ENCODE data around the gene ZNF319. TPM values are rescaled to one million over a fixed set of nuclear protein-coding genes. Genes with fewer than 3 reads are reported as not detected.

The ZNF319 gene
- total RNA-seq, 2 experiments from 2014 or later: 4.7 to 12.7 TPM

- TF ChIP-seq EZH2phosphoT487 (IDR thresholded peaks at IDR 0.05; ENCODE audit: borderline replicate concordance, low read depth, low read length): no peak
- TF ChIP-seq, protein P1, sequence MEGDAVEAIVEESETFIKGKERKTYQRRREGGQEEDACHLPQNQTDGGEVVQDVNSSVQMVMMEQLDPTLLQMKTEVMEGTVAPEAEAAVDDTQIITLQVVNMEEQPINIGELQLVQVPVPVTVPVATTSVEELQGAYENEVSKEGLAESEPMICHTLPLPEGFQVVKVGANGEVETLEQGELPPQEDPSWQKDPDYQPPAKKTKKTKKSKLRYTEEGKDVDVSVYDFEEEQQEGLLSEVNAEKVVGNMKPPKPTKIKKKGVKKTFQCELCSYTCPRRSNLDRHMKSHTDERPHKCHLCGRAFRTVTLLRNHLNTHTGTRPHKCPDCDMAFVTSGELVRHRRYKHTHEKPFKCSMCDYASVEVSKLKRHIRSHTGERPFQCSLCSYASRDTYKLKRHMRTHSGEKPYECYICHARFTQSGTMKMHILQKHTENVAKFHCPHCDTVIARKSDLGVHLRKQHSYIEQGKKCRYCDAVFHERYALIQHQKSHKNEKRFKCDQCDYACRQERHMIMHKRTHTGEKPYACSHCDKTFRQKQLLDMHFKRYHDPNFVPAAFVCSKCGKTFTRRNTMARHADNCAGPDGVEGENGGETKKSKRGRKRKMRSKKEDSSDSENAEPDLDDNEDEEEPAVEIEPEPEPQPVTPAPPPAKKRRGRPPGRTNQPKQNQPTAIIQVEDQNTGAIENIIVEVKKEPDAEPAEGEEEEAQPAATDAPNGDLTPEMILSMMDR (conservative IDR thresholded peaks at IDR 0.05; ENCODE audit: low read length): no peak
- H4K20me1 ChIP-seq (ENCODE audit: insufficient read depth, low read length): no peaks in the 10 kb centered on the region
- no peak overlapping the region for H3K4me2 ChIP-seq (ENCODE audit: low read length)
- CTCF ChIA-PET (ENCODE audit: unreplicated experiment): no interaction called here
- H3K27ac ChIP-seq (ENCODE audit: low read depth, low read length, poor library complexity, severe bottlenecking): no peak overlapping the region
- no peak overlapping the region for H3K4me3 ChIP-seq (ENCODE audit: low read depth, low read length, poor library complexity, severe bottlenecking)
- POLR2A ChIA-PET: no interaction called here
- no peaks in the 10 kb centered on the region for H3K9me3 ChIP-seq (ENCODE audit: low read length)
- intact Hi-C loops (cut with micrococcal nuclease; ENCODE audit: unreplicated experiment): no loop called here
- H3K36me3 ChIP-seq (ENCODE audit: insufficient read depth, low read length): no peaks in the 10 kb centered on the region
- H3K4me1 ChIP-seq (ENCODE audit: insufficient read depth, low read length, poor library complexity, severe bottlenecking): peaks cover 10% of the 10 kb centered on the region
- BruUV-seq (replicated peaks): no TSS peak
- no peaks in the 10 kb centered on the region for H3K9me2 ChIP-seq (ENCODE audit: insufficient read depth, low read length)
- DNase-seq (ENCODE audit: low spot score): no peak
- no peaks in the 10 kb centered on the region for H3K79me2 ChIP-seq (ENCODE audit: insufficient read depth, low read depth, low read length)
- H2AFZ ChIP-seq (ENCODE audit: low read length): no peak overlapping the region
These were observed 40.0 kb upstream of the ZNF319 start for GRCh38 chr16:58040496-58040846.

DNA sequence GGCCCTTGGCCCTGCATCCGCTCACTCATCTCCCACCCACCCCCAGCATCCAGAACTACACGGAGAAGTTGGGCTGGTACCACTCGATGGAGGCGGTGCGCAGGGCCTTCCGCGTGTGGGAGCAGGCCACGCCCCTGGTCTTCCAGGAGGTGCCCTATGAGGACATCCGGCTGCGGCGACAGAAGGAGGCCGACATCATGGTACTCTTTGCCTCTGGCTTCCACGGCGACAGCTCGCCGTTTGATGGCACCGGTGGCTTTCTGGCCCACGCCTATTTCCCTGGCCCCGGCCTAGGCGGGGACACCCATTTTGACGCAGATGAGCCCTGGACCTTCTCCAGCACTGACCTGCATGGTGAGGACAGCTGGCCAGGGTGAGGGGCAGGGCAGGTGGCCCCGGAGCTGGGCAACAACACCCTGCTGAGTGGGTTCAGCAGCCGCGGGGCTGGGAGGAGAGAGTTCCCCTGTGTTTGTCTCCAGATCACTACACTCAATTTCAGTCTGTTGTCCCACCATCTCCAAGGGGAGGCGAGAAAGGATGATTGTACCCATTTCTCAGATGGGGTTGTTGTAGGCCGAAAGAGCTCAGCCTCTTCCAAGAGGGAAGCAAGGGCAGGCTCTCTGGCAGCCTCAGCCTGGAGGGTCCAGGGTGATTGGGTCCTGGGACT lies 39.5 kb upstream of the ZNF319 start:
- H3K9me2 ChIP-seq (ENCODE audit: insufficient read depth, low read length): no peaks in the 10 kb centered on the region
- no peak overlapping the region for H3K27ac ChIP-seq (ENCODE audit: low read depth, low read length, poor library complexity, severe bottlenecking)
- H2AFZ ChIP-seq (ENCODE audit: low read length): no peak overlapping the region
- H3K4me3 ChIP-seq (ENCODE audit: low read depth, low read length, poor library complexity, severe bottlenecking): no peak overlapping the region
- POLR2A ChIA-PET: no interaction called here
- intact Hi-C loops (cut with micrococcal nuclease; ENCODE audit: unreplicated experiment): no loop called here
- H3K4me2 ChIP-seq (ENCODE audit: low read length): no peak overlapping the region
- no peak for DNase-seq (ENCODE audit: low spot score)
- no peaks in the 10 kb centered on the region for H3K79me2 ChIP-seq (ENCODE audit: insufficient read depth, low read depth, low read length)
- H4K20me1 ChIP-seq (ENCODE audit: insufficient read depth, low read length): no peaks in the 10 kb centered on the region
- no TSS peak for BruUV-seq (replicated peaks)
- no peaks in the 10 kb centered on the region for H3K36me3 ChIP-seq (ENCODE audit: insufficient read depth, low read length)
- CTCF ChIA-PET (ENCODE audit: unreplicated experiment): no interaction called here
- H3K4me1 ChIP-seq (ENCODE audit: insufficient read depth, low read length, poor library complexity, severe bottlenecking): peaks cover 15% of the 10 kb centered on the region
- H3K9me3 ChIP-seq (ENCODE audit: low read length): no peaks in the 10 kb centered on the region
- TF ChIP-seq, protein P1 (conservative IDR thresholded peaks at IDR 0.05; ENCODE audit: low read length): no peak
- TF ChIP-seq EZH2phosphoT487 (IDR thresholded peaks at IDR 0.05; ENCODE audit: borderline replicate concordance, low read depth, low read length): no peak

- ChIA-PET CTCF (ENCODE audit: unreplicated experiment) (no interaction called here), POLR2A (no interaction called here)
- no peaks in the 10 kb centered on the region for H3K9me2 ChIP-seq (ENCODE audit: insufficient read depth, low read length)
- DNase-seq (ENCODE audit: low spot score): no peak
- peaks cover 32% of the 10 kb centered on the region for H3K4me1 ChIP-seq (ENCODE audit: insufficient read depth, low read length, poor library complexity, severe bottlenecking)
- no peak overlapping the region for H2AFZ ChIP-seq (ENCODE audit: low read length)
- H3K36me3 ChIP-seq (ENCODE audit: insufficient read depth, low read length): no peaks in the 10 kb centered on the region
- intact Hi-C loops (cut with micrococcal nuclease; ENCODE audit: unreplicated experiment): no loop called here
- H3K79me2 ChIP-seq (ENCODE audit: insufficient read depth, low read depth, low read length): no peaks in the 10 kb centered on the region
- no peak overlapping the region for H3K4me2 ChIP-seq (ENCODE audit: low read length)
- H3K9me3 ChIP-seq (ENCODE audit: low read length): no peaks in the 10 kb centered on the region
- H3K4me3 ChIP-seq (ENCODE audit: low read depth, low read length, poor library complexity, severe bottlenecking): no peak overlapping the region
- no peak overlapping the region for H3K27ac ChIP-seq (ENCODE audit: low read depth, low read length, poor library complexity, severe bottlenecking)
- TF ChIP-seq, protein P1 (conservative IDR thresholded peaks at IDR 0.05; ENCODE audit: low read length): no peak
- TF ChIP-seq EZH2phosphoT487 (IDR thresholded peaks at IDR 0.05; ENCODE audit: borderline replicate concordance, low read depth, low read length): no peak
- BruUV-seq (replicated peaks): no TSS peak
- H4K20me1 ChIP-seq (ENCODE audit: insufficient read depth, low read length): no peaks in the 10 kb centered on the region
These were observed 37.8 kb upstream of the ZNF319 start for GRCh38 chr16:58038219-58038641.

Measured in OCI-LY7 (cell line).